HepG2 (cell line): ENCODE results near the gene PTPN18. TPM values are rescaled to one million over a fixed set of nuclear protein-coding genes. Genes with fewer than 3 reads are reported as not detected.

Source experiments
- ARNT ChIP-seq: fragments of 450-650 bp; IDR thresholded peaks from 2 replicates; pipeline ENCODE4 v1.6.1; 2017
- FOSL2 ChIP-seq: sonication (generic); formaldehyde crosslinking; IDR thresholded peaks from 2 replicates; pipeline ENCODE4 v1.4.0; 2020; ENCODE audit warnings: missing genetic modification reagents
- FOXK2 ChIP-seq: fragments of 450-650 bp; IDR thresholded peaks from 2 replicates; pipeline ENCODE4 v1.6.1; 2016
- HIVEP1 ChIP-seq: sonication (generic); formaldehyde crosslinking; IDR thresholded peaks from 2 replicates; pipeline ENCODE4 v1.4.0; 2020; ENCODE audit warnings: mild to moderate bottlenecking, missing genetic modification reagents
- MEIS2 ChIP-seq: sonication (generic); formaldehyde crosslinking; IDR thresholded peaks from 2 replicates; pipeline ENCODE4 v1.9.0; 2021; ENCODE audit warnings: mild to moderate bottlenecking, missing genetic modification reagents
- NR2F2 ChIP-seq: IDR thresholded peaks from 2 replicates; pipeline ENCODE4 v1.6.1; 2012; ENCODE audit warnings: low read depth, inconsistent platforms, borderline replicate concordance
- ZNF121 ChIP-seq: sonication (generic); formaldehyde crosslinking; IDR thresholded peaks from 2 replicates; pipeline ENCODE4 v1.5.0; 2020; ENCODE audit warnings: mild to moderate bottlenecking, missing genetic modification reagents
- ZNF136 ChIP-seq: sonication (generic); formaldehyde crosslinking; IDR thresholded peaks from 2 replicates; pipeline ENCODE4 v1.8.1; 2022; ENCODE audit warnings: low read depth, mild to moderate bottlenecking, moderate library complexity, missing genetic modification reagents
- ZNF468 ChIP-seq: sonication (generic); formaldehyde crosslinking; IDR thresholded peaks from 2 replicates; pipeline ENCODE4 v1.8.0; 2022; ENCODE audit warnings: mild to moderate bottlenecking, moderate library complexity, missing genetic modification reagents
- ZNF567 ChIP-seq: sonication (generic); formaldehyde crosslinking; IDR thresholded peaks from 2 replicates; pipeline ENCODE4 v1.8.1; 2023; ENCODE audit warnings: mild to moderate bottlenecking, missing genetic modification reagents, borderline replicate concordance
- ZNF605 ChIP-seq: sonication (generic); formaldehyde crosslinking; IDR thresholded peaks from 2 replicates; pipeline ENCODE4 v1.8.0; 2022; ENCODE audit warnings: mild to moderate bottlenecking, missing genetic modification reagents
- ZNF766 ChIP-seq: sonication (generic); formaldehyde crosslinking; IDR thresholded peaks from 2 replicates; pipeline ENCODE4 v1.5.0; 2020; ENCODE audit warnings: missing genetic modification reagents, borderline replicate concordance
- ZNF768 ChIP-seq: sonication (generic); formaldehyde crosslinking; IDR thresholded peaks from 2 replicates; pipeline ENCODE4 v1.4.0; 2020; ENCODE audit warnings: missing genetic modification reagents
- polyA plus RNA-seq, 8 experiments: library from polyadenylated mRNA; depleted of rRNA in 3 of 8; stranded (reverse) in 7 of 8; unstranded in 1 of 8; fragments of >200 nt; fragmentation: Illumina TruSeq in 4 of 8; extraction: Trizol in 4 of 8; gene quantifications; 2 replicates each; pipeline versions ENCODE4 v1.2.1 to v1.2.3, GENCODE V29; 2011 to 2016; ENCODE audit warnings: low read depth in 4 of 8, missing spikeins in 1 of 8, mixed read lengths in 1 of 8; ENCODE audit not compliant: insufficient read depth in 1 of 8
- total RNA-seq, 5 experiments: library from RNA; depleted of rRNA; stranded (reverse); fragments of >200 nt; fragmentation: Illumina TruSeq; extraction: Trizol; gene quantifications; 2 replicates each; pipeline ENCODE4 v1.2.3, GENCODE V29; 2016; ENCODE audit warnings: low read depth in 1 of 5
- TF ChIP-seq, protein P1 (sequence below): sonication (generic); formaldehyde crosslinking; IDR thresholded peaks from 2 replicates; pipeline ENCODE4 v1.4.0; 2020; ENCODE audit warnings: missing genetic modification reagents
- TF ChIP-seq, protein P2 (sequence below): sonication (generic); formaldehyde crosslinking; IDR thresholded peaks from 2 replicates; pipeline ENCODE4 v1.8.1; 2023; ENCODE audit warnings: mild to moderate bottlenecking, inconsistent platforms, moderate library complexity, missing genetic modification reagents, borderline replicate concordance
- TF ChIP-seq, protein P3 (sequence below): sonication (generic); formaldehyde crosslinking; IDR thresholded peaks from 2 replicates; pipeline ENCODE4 v1.4.0; 2020; ENCODE audit warnings: missing genetic modification reagents
- TF ChIP-seq, protein P4 (sequence below): sonication (generic); formaldehyde crosslinking; IDR thresholded peaks from 2 replicates; pipeline ENCODE4 v1.5.1; 2020; ENCODE audit warnings: missing genetic modification reagents, mild to moderate bottlenecking, borderline replicate concordance
- TF ChIP-seq, protein P5 (sequence below): IDR thresholded peaks from 2 replicates; pipeline ENCODE4 v1.6.1; 2018; ENCODE audit warnings: missing genetic modification reagents, mild to moderate bottlenecking, missing compliant biosample characterization
- TF ChIP-seq, protein P6 (sequence below): sonication (generic); formaldehyde crosslinking; IDR thresholded peaks from 2 replicates; pipeline ENCODE4 v1.4.0; 2020; ENCODE audit warnings: low read depth, mild to moderate bottlenecking, missing genetic modification reagents

The PTPN18 gene
- total and polyA plus RNA-seq, 2 of the 13 experiments (the other 11 are each of a cell fraction or from before 2014, with no cell fraction given) = 14.8 to 39.6 TPM

DNA sequence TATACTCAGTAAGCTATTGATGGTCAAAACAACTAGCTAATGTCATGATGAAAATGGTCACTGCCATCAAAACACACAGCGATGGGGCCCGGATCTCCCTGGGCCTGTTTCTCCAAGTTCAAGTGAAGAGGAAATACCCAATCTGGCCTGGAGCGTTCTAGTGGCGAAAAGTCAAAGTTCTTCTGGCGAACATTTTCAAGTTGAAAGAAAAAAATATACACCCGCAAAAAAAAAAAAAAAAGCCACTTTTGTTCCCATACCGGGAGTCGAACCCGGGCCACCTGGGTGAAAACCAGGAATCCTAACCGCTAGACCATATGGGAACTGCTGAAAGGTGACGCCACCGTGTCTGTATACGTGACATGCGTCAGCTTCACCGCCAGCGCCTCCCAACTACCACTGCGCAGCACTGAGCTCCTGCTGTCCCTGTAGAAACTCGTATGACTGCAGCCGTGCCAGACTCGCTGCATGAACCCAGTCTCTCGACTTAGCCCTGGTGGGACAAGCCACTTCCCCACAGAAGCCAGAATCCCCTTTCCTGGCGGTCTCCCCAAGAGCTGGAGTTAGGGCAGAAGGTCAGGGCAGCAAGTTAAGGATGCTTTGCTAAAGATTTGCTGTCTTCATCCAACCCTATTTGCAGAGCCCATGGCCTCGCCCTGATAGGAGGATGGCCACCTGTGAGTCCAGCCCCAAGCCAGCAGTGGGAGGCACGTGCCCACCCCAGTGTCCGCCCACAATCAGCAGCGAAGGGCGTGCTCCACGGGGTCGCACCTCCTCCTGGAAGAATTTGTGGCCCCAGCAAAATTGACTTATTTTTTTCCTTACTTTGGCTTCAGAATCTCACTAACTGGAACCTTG is 18.8 kb upstream of the PTPN18 start (continued):
- TF ChIP-seq, protein P1, sequence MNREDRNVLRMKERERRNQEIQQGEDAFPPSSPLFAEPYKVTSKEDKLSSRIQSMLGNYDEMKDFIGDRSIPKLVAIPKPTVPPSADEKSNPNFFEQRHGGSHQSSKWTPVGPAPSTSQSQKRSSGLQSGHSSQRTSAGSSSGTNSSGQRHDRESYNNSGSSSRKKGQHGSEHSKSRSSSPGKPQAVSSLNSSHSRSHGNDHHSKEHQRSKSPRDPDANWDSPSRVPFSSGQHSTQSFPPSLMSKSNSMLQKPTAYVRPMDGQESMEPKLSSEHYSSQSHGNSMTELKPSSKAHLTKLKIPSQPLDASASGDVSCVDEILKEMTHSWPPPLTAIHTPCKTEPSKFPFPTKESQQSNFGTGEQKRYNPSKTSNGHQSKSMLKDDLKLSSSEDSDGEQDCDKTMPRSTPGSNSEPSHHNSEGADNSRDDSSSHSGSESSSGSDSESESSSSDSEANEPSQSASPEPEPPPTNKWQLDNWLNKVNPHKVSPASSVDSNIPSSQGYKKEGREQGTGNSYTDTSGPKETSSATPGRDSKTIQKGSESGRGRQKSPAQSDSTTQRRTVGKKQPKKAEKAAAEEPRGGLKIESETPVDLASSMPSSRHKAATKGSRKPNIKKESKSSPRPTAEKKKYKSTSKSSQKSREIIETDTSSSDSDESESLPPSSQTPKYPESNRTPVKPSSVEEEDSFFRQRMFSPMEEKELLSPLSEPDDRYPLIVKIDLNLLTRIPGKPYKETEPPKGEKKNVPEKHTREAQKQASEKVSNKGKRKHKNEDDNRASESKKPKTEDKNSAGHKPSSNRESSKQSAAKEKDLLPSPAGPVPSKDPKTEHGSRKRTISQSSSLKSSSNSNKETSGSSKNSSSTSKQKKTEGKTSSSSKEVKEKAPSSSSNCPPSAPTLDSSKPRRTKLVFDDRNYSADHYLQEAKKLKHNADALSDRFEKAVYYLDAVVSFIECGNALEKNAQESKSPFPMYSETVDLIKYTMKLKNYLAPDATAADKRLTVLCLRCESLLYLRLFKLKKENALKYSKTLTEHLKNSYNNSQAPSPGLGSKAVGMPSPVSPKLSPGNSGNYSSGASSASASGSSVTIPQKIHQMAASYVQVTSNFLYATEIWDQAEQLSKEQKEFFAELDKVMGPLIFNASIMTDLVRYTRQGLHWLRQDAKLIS = 0 out of 2 replicates have a peak, but pooled peaks have one; percentile 31
- TF ChIP-seq ARNT = no peak
- TF ChIP-seq ZNF768 (CRISPR knock-in tag) = peak; percentile 54; the same call in 1 of the 2 replicates
- TF ChIP-seq, protein P2, sequence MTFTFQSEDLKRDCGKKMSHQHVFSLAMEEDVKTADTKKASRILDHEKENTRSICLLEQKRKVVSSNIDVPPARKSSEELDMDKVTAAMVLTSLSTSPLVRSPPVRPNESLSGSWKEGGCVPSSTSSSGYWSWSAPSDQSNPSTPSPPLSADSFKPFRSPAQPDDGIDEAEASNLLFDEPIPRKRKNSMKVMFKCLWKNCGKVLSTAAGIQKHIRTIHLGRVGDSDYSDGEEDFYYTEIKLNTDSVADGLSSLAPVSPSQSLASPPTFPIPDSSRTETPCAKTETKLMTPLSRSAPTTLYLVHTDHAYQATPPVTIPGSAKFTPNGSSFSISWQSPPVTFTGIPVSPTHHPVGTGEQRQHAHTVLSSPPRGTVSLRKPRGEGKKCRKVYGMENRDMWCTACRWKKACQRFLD = no peak; the same call in 1 of the 2 replicates
- TF ChIP-seq FOSL2 (CRISPR knock-in tag) = peak; percentile 56
- TF ChIP-seq ZNF567 (CRISPR knock-in tag) = peak; percentile 79; the same call in 1 of the 2 replicates
- TF ChIP-seq, protein P3, sequence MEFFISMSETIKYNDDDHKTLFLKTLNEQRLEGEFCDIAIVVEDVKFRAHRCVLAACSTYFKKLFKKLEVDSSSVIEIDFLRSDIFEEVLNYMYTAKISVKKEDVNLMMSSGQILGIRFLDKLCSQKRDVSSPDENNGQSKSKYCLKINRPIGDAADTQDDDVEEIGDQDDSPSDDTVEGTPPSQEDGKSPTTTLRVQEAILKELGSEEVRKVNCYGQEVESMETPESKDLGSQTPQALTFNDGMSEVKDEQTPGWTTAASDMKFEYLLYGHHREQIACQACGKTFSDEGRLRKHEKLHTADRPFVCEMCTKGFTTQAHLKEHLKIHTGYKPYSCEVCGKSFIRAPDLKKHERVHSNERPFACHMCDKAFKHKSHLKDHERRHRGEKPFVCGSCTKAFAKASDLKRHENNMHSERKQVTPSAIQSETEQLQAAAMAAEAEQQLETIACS = no peak
- TF ChIP-seq, protein P4, sequence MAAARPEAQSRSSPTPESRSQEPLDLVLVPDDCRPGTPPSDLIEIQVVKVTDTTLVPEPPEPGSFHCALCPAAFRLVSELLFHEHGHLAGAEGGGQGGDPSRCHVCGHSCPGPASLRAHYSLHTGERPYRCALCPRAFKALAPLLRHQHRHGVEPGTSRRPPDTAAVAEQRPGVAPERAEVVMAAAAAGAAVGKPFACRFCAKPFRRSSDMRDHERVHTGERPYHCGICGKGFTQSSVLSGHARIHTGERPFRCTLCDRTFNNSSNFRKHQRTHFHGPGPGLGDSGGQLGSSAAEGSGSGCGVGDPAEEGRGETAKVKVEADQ = peak; percentile 94
- no peak for TF ChIP-seq ZNF121 (CRISPR knock-in tag)
- TF ChIP-seq ZNF136 = peak; percentile 94
- TF ChIP-seq ZNF605 (CRISPR knock-in tag) = peak; percentile 78
- TF ChIP-seq, protein P5, sequence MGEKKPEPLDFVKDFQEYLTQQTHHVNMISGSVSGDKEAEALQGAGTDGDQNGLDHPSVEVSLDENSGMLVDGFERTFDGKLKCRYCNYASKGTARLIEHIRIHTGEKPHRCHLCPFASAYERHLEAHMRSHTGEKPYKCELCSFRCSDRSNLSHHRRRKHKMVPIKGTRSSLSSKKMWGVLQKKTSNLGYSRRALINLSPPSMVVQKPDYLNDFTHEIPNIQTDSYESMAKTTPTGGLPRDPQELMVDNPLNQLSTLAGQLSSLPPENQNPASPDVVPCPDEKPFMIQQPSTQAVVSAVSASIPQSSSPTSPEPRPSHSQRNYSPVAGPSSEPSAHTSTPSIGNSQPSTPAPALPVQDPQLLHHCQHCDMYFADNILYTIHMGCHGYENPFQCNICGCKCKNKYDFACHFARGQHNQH (CRISPR knock-in tag) = peak; percentile 93
- TF ChIP-seq NR2F2 = peak; percentile 57; the same call in 1 of the 2 replicates
- peak; percentile 57; the same call in 1 of the 2 replicates for TF ChIP-seq MEIS2 (CRISPR knock-in tag)
- TF ChIP-seq FOXK2 = peak; percentile 24; the same call in 1 of the 2 replicates
- no peak for TF ChIP-seq ZNF766 (CRISPR knock-in tag)
- TF ChIP-seq, protein P6, sequence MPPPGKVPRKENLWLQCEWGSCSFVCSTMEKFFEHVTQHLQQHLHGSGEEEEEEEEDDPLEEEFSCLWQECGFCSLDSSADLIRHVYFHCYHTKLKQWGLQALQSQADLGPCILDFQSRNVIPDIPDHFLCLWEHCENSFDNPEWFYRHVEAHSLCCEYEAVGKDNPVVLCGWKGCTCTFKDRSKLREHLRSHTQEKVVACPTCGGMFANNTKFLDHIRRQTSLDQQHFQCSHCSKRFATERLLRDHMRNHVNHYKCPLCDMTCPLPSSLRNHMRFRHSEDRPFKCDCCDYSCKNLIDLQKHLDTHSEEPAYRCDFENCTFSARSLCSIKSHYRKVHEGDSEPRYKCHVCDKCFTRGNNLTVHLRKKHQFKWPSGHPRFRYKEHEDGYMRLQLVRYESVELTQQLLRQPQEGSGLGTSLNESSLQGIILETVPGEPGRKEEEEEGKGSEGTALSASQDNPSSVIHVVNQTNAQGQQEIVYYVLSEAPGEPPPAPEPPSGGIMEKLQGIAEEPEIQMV = peak; percentile 79; the same call in 1 of the 2 replicates
- TF ChIP-seq ZNF468 (CRISPR knock-in tag) = no peak
- peak; percentile 95 for TF ChIP-seq HIVEP1
